Fibroblast of mammary gland (primary cell): ENCODE results near the gene VPS54.
A peak's percentile ranks its signal among the peaks of the same experiment; 100 is the strongest.

Source experiments
- DNase-seq: peaks from one replicate; pipeline ENCODE4 v3.0.0-alpha.2; 2010; ENCODE audit warnings: low read depth
- H3K4me3 ChIP-seq: 2 replicates; pipeline ENCODE4 v1.5.1; 2011; ENCODE audit warnings: low read depth, mild to moderate bottlenecking, low read length, moderate library complexity; ENCODE audit not compliant: control insufficient read depth
- TF ChIP-seq, protein P1 (sequence below): conservative IDR thresholded peaks from 2 replicates; pipeline ENCODE4 v1.5.1; 2011; ENCODE audit warnings: low read depth, low read length, inconsistent platforms; ENCODE audit not compliant: control insufficient read depth, insufficient read depth

VPS54 gene

DNA sequence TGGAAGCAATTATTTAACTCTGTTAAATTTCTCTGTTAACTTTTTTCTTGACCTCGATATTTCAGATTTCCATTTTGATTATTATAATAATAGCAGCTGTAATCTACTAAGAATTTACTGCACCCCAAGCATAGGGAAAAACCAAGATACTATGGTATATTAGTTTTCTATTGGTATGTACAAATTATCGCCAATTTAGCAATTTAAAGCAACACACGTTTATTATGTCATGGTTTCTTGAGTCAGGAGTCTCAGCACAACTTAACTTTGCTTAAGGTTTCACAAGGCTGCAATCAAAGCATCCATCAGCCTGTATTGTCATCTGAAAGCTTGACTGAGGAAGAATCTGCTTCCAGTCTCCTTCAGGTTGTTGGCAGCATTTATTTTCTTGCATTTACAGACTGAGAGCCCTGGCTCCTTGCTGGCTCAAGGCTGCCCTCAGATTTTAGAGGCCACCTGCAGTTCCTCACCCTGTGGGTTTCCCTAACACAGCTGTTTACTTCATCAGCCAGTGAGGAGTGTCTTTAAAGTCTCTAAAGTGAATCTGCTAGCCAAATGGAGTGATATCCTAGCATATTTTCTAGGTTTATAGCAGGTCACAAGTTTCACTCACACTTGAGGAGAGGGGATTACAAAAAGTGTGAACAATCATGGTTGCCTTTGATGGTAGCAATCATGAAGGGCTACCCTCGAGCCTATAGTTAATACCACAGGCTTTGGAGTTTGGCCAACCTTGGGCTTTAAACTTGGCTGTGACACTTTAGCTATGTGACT is 4.4 kb upstream of the VPS54 start:
- TF ChIP-seq, protein P1, sequence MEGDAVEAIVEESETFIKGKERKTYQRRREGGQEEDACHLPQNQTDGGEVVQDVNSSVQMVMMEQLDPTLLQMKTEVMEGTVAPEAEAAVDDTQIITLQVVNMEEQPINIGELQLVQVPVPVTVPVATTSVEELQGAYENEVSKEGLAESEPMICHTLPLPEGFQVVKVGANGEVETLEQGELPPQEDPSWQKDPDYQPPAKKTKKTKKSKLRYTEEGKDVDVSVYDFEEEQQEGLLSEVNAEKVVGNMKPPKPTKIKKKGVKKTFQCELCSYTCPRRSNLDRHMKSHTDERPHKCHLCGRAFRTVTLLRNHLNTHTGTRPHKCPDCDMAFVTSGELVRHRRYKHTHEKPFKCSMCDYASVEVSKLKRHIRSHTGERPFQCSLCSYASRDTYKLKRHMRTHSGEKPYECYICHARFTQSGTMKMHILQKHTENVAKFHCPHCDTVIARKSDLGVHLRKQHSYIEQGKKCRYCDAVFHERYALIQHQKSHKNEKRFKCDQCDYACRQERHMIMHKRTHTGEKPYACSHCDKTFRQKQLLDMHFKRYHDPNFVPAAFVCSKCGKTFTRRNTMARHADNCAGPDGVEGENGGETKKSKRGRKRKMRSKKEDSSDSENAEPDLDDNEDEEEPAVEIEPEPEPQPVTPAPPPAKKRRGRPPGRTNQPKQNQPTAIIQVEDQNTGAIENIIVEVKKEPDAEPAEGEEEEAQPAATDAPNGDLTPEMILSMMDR, result no peak
- DNase-seq, result no peak
- H3K4me3 ChIP-seq, result no peak overlapping the region

DNA sequence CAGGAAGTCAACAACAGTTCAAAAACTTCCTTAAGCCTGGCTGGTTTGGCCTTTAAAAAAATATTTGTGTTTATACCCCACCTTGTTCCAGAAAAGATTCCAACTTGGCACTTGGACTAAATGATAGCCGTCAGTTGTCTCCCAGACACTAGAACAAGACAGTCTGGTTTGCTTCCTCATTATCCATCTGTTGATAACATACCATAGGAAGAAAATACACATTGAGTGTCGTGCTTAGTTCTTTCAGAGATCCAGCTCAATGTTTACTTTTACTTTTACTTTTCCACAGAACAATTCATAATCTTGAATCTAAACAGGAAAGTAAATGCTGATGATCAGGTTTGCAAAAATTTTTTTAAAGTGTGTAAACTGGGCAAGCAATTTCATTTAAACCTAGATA is 2.4 kb upstream of the VPS54 start:
- no peak overlapping the region for H3K4me3 ChIP-seq
- no peak for DNase-seq
- TF ChIP-seq, protein P1, result no peak

DNA sequence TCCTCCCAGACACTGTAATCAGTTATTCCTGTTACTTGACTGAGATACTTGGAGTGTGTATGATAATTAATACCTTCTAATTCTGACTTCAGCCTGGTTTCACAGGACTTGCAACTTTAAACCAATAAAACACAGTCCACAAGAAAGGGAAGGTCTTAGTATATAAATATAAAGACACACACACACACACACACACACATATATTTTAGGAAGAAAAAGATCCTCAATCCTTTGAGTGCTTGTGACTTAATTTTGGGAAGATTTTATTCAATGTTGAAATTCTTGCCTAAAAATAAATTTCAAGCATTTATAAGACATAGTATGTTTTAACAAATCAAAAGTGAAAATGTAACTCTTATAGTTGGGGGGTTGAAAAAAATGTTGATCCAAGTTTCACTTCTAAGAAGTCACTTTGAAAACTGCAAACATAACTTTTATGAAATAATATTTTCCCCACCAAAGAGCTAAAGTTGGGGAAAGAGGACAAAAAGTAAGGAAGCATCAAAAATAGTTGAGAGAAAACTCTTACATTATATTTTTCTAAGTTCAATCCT is 824 bp upstream of the VPS54 start:
- H3K4me3 ChIP-seq, result peak overlapping the region; percentile 41
- TF ChIP-seq, protein P1, result no peak
- no peak for DNase-seq

DNA sequence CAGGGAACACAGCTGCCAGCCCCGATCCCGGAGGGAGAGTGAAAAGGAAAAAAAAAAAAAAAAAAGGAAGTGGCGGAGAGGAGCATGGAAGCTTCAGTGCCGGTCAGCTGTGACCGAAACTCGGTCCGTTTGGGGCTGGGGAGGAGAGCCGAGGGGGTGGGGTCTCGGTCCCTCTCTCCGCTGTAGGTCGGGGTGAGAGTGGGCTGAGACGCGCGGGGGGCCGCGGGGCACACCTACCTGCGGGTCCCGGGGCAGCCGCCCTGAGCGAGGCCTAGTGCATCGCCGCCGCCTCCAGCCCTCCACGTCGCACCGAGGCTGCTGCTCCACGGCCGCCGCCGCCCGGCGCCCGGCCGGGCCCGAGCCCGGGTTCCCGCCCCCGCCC is 536 bp downstream of the VPS54 start:
- DNase-seq, result peak; percentile 43
- TF ChIP-seq, protein P1, result no peak
- H3K4me3 ChIP-seq, result peak overlapping the region; percentile 58

DNA sequence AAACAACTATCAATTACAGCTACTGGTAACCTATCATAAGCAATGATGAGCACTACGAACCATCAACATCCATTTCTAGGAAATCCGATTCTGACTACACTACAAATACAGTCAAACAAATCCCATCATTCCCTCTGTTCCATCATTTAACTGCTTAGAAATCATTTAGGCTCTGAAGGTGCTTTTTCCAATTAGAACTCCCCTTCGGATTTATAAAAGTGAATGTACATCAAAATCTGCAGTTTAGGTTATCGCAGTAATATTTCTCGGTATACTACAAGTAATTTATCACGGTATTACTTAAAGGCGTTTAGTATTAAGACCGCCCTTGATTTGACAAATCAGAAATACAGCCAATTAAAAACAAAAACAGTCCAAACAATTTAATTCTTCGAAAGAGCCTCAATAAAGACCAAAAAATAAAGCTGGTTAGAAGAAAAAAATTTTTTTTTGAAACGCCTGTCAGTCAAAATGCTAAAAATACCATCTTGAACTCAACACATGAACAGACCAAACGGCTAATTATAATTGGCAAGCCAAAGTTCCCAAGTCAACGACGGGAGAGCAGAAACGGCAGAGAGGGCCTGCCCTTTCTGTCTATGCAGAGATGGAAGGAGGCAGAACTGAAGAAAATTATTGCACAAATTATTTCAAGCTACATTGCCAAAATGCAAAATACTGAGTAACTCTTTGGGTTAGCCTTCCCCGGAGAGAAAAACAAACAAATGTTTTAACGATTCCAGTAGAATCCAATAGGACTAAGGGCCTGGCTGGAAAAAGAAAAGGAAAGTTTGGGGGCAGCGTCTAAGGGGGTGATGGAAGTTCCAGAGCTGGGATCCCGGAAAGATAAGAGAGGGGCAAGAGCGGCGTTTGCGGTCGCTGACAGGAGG is 1.2 kb downstream of the VPS54 start:
- H3K4me3 ChIP-seq, result peak overlapping the region; percentile 58

DNA sequence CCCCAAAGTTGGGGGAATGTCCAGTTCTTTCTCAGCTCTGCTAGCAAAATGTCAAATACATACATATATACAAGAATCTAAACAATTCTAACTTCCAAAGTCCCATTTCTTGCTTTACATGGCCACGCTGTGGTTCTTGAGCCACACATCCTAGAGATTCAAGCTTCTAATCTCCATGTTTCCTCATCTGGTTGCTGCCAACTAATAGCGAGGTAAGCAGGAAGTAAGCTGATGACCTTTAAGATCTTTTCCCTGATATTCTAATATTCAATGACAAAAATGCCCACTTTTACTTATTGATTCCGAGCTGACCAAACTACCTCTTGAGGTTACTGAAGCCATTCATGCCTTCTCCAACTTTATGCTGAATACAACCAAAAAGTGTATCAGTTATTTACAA is 3.3 kb downstream of the VPS54 start:
- TF ChIP-seq, protein P1, result no peak
- no peak for DNase-seq
- no peak overlapping the region for H3K4me3 ChIP-seq

More for the DNA sequence above, 1.2 kb downstream of the VPS54 start:
- TF ChIP-seq, protein P1, result no peak
- peak; percentile 55 for DNase-seq
